Hematopoietic multipotent progenitor cell treated with erythropoietin and hydrocortisone succinate and interleukin-3 and kit ligand, for 4 days (in vitro differentiated cells): Measurements from ENCODE around the gene PCP4L1.
"Not testable (repeated sequence)": the region's sequence is repeated elsewhere in the genome, so short reads cannot be mapped to it uniquely, and the experiment has no call there.

ENCODE experiments used
- DNase-seq: peaks from one replicate; pipeline ENCODE4 v3.0.0-alpha.2; 2015

The PCP4L1 gene

GRCh38 chr1:161258439-161259344 is at the start of gene PCP4L1:
TSS of gene PCP4L1 (plus strand) at chr1:161258745. CDS start at chr1:161258975, 230 bp downstream.
- DNase-seq = peak; percentile 72

GRCh38 chr1:161209790-161210409 is 48.6 kb upstream of the PCP4L1 start:
- DNase-seq = peak; percentile 94

- no peak for DNase-seq
Measured at GRCh38 chr1:161214369-161214768, 44.2 kb upstream of the PCP4L1 start.

- peak; percentile 88 for DNase-seq
Measured at GRCh38 chr1:161215076-161215475, 43.5 kb upstream of the PCP4L1 start, which contains the start of gene FCER1G. TSS of gene FCER1G (plus strand) at chr1:161215295. CDS start at chr1:161215322, 27 bp downstream.

- peak; percentile 75 for DNase-seq
Measured at GRCh38 chr1:161216945-161217712, 41.4 kb upstream of the PCP4L1 start.

GRCh38 chr1:161217831-161218230 is 40.7 kb upstream of the PCP4L1 start:
- no peak for DNase-seq

GRCh38 chr1:161218301-161219077 is 40.1 kb upstream of the PCP4L1 start:
- no peak for DNase-seq

GRCh38 chr1:161219078-161219892 is 39.3 kb upstream of the PCP4L1 start:
- DNase-seq = no peak

GRCh38 chr1:161220002-161220401 is 38.5 kb upstream of the PCP4L1 start:
- no peak for DNase-seq

- DNase-seq = no peak
Measured at GRCh38 chr1:161222175-161223019, 36.1 kb upstream of the PCP4L1 start.

- DNase-seq = no peak
Measured at GRCh38 chr1:161223805-161224694, 34.5 kb upstream of the PCP4L1 start.

- DNase-seq = not testable (repeated sequence)
Measured at GRCh38 chr1:161224695-161225087, 33.9 kb upstream of the PCP4L1 start.

GRCh38 chr1:161225178-161225533 is 33.4 kb upstream of the PCP4L1 start:
- DNase-seq = no peak

GRCh38 chr1:161225534-161226319 is 32.8 kb upstream of the PCP4L1 start, which contains the start of gene TOMM40L:
TSS of gene TOMM40L (plus strand) at chr1:161226060. CDS start at chr1:161226490, 430 bp downstream.
- peak; percentile 100 for DNase-seq

GRCh38 chr1:161226320-161226711 is 32.2 kb upstream of the PCP4L1 start:
- DNase-seq = no peak

- no peak for DNase-seq
Measured at GRCh38 chr1:161226759-161227158, 31.8 kb upstream of the PCP4L1 start.

- DNase-seq = peak; percentile 94
Measured at GRCh38 chr1:161227196-161227871, 31.2 kb upstream of the PCP4L1 start.

GRCh38 chr1:161228032-161228431 is 30.5 kb upstream of the PCP4L1 start:
- DNase-seq = peak; percentile 33
